AG10803 (cell line): ENCODE data around the gene DIAPH1.

Source experiments
- DNase-seq: peaks from one replicate; pipeline ENCODE4 v3.0.0; 2010; ENCODE audit warnings: low read depth
- H3K4me3 ChIP-seq: 2 replicates; pipeline ENCODE4 v1.5.1; 2011; ENCODE audit warnings: mild to moderate bottlenecking, low read length, control low read depth
- CTCF ChIP-seq: conservative IDR thresholded peaks from 2 replicates; pipeline ENCODE4 v1.5.1; 2011; ENCODE audit warnings: mild to moderate bottlenecking, low read length, control low read depth, inconsistent platforms

Gene DIAPH1

GRCh38 chr5:141510850-141511601 is 107.8 kb downstream of the DIAPH1 start:
- no peak for DNase-seq
- no peak for TF ChIP-seq CTCF

GRCh38 chr5:141510160-141510559 is 108.6 kb downstream of the DIAPH1 start:
- DNase-seq: no peak
- TF ChIP-seq CTCF: no peak
- H3K4me3 ChIP-seq: no peak overlapping the region

More at GRCh38 chr5:141510850-141511601, 107.8 kb downstream of the DIAPH1 start:
- no peak overlapping the region for H3K4me3 ChIP-seq

GRCh38 chr5:141508798-141509611 is 109.8 kb downstream of the DIAPH1 start:
- DNase-seq: peak; percentile 97
- H3K4me3 ChIP-seq: peak overlapping the region; percentile 52
- TF ChIP-seq CTCF: no peak

- no peak for DNase-seq
- TF ChIP-seq CTCF: no peak
- peak overlapping the region; percentile 52 for H3K4me3 ChIP-seq
These were observed 110.4 kb downstream of the DIAPH1 start for GRCh38 chr5:141508440-141508797.

- H3K4me3 ChIP-seq: peak overlapping the region; percentile 52
- TF ChIP-seq CTCF: no peak
- peak; percentile 91 for DNase-seq
These were observed 111.3 kb downstream of the DIAPH1 start for GRCh38 chr5:141507387-141508091.

- no peak for DNase-seq
- H3K4me3 ChIP-seq: no peak overlapping the region
- no peak for TF ChIP-seq CTCF
These were observed 112.2 kb downstream of the DIAPH1 start for GRCh38 chr5:141506381-141507155.
